Glutamatergic neuron (in vitro differentiated cells): ENCODE data around the gene PTGES2. TPM values are rescaled to one million over a fixed set of nuclear protein-coding genes. Genes with fewer than 3 reads are reported as not detected.

Experiments
- DNase-seq: peaks from one replicate; pipeline ENCODE4 v3.0.0; 2022
- H3K27ac Mint-ChIP-seq: one replicate; pipeline ENCODE4 v1.8.0; 2020; ENCODE audit warnings: mild to moderate bottlenecking, mixed read lengths, inconsistent platforms; ENCODE audit not compliant: unreplicated experiment
- H3K27me3 Mint-ChIP-seq: one replicate; pipeline ENCODE4 v1.8.0; 2020; ENCODE audit warnings: mild to moderate bottlenecking, moderate library complexity, mixed read lengths, inconsistent platforms; ENCODE audit not compliant: unreplicated experiment
- H3K36me3 Mint-ChIP-seq: one replicate; pipeline ENCODE4 v1.8.0; 2020; ENCODE audit warnings: mild to moderate bottlenecking, mixed read lengths, inconsistent platforms; ENCODE audit not compliant: unreplicated experiment
- H3K4me1 Mint-ChIP-seq: one replicate; pipeline ENCODE4 v1.8.0; 2020; ENCODE audit warnings: mild to moderate bottlenecking, low read depth, mixed read lengths, inconsistent platforms; ENCODE audit not compliant: unreplicated experiment
- H3K4me3 Mint-ChIP-seq: one replicate; pipeline ENCODE4 v1.8.0; 2020; ENCODE audit warnings: mild to moderate bottlenecking, mixed read lengths, inconsistent platforms; ENCODE audit not compliant: unreplicated experiment
- H3K9me3 Mint-ChIP-seq: one replicate; pipeline ENCODE4 v1.8.0; 2020; ENCODE audit warnings: mild to moderate bottlenecking, moderate library complexity, mixed read lengths, inconsistent platforms; ENCODE audit not compliant: unreplicated experiment
- total RNA-seq: library from RNA; stranded (reverse); fragmentation: NEBNext Ultra II Directional; extraction: Animal tissue kit (Norgen Biotek cat#: 25700); gene quantifications from one replicate; pipeline ENCODE4 v1.2.1, GENCODE V29; 2021; ENCODE audit not compliant: unreplicated experiment
- TF ChIP-seq, protein P1 (sequence below): fragments of 200-600 bp; sonication (generic); IDR thresholded peaks from one replicate; pipeline ENCODE4 v1.5.0; 2021; ENCODE audit not compliant: partially characterized antibody, unreplicated experiment

PTGES2 gene
- total RNA-seq, 1 donor from 2014 or later, result 85.1 TPM

DNA sequence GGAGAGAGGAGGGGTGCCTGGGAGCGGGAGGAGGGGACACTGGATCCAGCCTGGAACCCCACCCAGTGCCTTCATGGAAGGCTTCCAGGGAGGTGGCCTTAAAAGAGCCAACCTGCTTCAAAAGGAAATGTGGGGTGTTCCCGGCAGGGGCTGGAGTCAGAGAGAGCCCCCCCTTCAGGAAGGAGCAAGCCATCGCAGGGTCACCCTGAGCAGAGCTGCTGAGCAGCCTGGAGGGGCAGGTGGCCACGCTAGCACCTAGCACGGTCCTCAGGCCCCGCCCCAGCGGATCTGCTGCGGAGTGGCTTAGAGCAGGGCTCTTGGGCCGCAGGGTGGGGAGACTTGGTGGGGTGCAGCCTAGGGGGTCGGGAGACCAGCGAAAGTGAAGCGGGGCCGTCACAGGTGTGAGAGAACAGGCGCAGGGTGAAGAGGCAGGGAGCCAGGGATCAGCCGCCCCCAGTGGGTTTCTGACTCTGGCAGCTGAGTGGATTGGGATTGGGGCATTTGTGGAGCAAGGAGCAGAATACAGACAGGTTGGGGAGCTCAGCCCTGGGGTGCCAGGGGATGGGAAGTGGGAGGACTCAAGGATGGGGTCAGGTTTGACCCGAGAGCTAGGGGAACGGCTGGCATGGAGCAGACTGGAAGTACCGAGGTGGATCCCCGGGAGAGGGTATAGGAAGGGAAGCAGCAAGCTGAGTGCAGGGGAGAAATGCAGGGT, 23.2 kb upstream of the PTGES2 start:
- Mint-ChIP-seq H3K27me3 (peaks cover 6% of the 10 kb centered on the region), H3K4me3 (peak overlapping the region; percentile 33), H3K4me1 (peaks cover 3% of the 10 kb centered on the region), H3K9me3 (peaks cover 8% of the 10 kb centered on the region), H3K27ac (no peak overlapping the region), H3K36me3 (no peaks in the 10 kb centered on the region)
- peak; percentile 56 for DNase-seq
- TF ChIP-seq, protein P1, sequence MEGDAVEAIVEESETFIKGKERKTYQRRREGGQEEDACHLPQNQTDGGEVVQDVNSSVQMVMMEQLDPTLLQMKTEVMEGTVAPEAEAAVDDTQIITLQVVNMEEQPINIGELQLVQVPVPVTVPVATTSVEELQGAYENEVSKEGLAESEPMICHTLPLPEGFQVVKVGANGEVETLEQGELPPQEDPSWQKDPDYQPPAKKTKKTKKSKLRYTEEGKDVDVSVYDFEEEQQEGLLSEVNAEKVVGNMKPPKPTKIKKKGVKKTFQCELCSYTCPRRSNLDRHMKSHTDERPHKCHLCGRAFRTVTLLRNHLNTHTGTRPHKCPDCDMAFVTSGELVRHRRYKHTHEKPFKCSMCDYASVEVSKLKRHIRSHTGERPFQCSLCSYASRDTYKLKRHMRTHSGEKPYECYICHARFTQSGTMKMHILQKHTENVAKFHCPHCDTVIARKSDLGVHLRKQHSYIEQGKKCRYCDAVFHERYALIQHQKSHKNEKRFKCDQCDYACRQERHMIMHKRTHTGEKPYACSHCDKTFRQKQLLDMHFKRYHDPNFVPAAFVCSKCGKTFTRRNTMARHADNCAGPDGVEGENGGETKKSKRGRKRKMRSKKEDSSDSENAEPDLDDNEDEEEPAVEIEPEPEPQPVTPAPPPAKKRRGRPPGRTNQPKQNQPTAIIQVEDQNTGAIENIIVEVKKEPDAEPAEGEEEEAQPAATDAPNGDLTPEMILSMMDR, result peak; percentile 43

DNA sequence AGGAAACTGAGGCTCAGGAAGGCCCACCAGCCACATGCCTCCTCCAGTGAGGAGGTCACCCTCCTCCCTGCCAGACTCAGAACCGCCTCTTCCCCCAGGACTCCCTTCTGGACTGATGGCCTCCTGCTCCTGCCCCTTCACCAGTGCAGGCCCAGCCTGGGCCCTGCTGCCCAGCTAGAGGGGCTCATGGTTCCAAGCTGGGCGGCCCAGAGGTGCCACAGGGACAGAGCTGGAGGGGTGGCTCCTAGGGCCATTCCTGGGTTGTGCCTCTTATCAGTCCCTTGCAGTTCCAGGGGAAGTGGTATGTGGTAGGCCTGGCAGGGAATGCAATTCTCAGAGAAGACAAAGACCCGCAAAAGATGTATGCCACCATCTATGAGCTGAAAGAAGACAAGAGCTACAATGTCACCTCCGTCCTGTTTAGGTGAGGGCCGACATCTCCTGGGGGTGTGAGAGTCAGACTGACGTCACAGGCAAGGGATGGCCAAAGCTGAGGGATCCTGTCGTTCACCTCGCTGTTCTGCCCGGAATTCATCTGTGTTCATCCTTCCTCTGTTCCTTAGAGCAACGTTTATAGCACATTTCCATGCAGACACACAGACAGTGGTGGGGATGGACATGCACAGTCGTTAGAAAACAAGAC, 22.5 kb upstream of the PTGES2 start:
- peaks cover 6% of the 10 kb centered on the region for H3K27me3 Mint-ChIP-seq
- peaks cover 3% of the 10 kb centered on the region for H3K4me1 Mint-ChIP-seq
- H3K9me3 Mint-ChIP-seq, result peaks cover 8% of the 10 kb centered on the region
- no peak overlapping the region for H3K4me3 Mint-ChIP-seq
- H3K27ac Mint-ChIP-seq, result no peak overlapping the region
- no peaks in the 10 kb centered on the region for H3K36me3 Mint-ChIP-seq
- no peak for DNase-seq
- TF ChIP-seq, protein P1, result no peak

DNA sequence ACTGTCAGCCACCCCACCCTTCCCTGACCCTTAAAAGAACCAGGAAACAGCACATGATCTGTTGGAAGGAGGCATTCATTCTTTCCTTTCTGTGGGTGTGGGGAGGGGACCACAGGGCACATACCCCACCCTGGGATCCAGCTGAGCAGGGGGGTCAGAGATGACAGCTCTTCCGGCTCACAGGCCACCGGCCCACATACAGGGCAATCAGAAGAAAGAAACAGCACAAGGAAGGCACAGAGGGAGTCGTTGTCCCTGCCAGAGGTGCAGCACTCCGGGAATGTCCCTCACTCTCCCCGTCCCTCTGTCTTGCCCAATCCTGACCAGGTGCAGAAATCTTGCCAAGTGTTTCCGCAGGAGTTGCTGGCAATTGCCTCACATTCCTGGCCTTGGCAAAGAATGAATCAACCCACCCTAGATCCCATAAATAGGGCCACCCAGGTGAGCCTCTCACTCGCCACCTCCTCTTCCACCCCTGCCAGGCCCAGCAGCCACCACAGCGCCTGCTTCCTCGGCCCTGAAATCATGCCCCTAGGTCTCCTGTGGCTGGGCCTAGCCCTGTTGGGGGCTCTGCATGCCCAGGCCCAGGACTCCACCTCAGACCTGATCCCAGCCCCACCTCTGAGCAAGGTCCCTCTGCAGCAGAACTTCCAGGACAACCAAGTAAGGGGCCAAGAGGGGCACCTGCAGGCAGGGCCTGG, 21.6 kb upstream of the PTGES2 start, which contains the start of gene LCN2:
TSS of gene LCN2 (plus strand) at position 453 of the 701 bp plus-strand sequence. CDS start at position 526, 73 bp downstream.
- DNase-seq, result no peak
- Mint-ChIP-seq H3K4me3 (no peak within 1 kb of the TSS), H3K27me3 (peaks cover 6% of the 10 kb centered on the region), H3K9me3 (peaks cover 8% of the 10 kb centered on the region), H3K27ac (no peak within 1 kb of the TSS), H3K36me3 (no peaks in the 10 kb centered on the region), H3K4me1 (peaks cover 3% of the 10 kb centered on the region)
- TF ChIP-seq, protein P1, result no peak

DNA sequence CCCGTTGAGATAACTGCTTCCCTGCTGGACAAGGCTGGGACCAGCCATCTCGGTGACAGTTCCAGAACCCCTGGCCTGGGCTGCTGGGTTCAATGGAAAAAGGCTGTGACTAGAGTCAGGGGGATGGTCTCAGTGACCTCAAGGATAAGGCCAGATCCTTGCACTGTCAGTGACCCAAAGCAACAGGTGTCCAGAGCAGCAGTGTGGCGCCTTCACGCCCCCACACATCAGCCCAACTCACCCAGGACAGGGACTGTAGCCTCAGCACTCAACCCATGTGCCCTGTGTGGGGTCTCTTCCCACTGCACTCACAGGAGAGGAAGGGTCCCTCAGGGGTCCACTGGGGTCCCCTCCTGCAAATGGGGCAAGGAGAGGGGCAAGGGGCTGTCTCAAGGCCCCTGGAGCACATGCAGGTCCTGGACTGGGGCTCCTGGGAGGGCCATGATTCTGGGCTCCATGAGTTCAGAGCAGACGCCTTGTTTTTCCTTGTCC, 21.0 kb upstream of the PTGES2 start:
- no peak for DNase-seq

More for the DNA sequence above, 21.0 kb upstream of the PTGES2 start:
- Mint-ChIP-seq H3K36me3 (no peaks in the 10 kb centered on the region), H3K27me3 (peaks cover 6% of the 10 kb centered on the region), H3K9me3 (peaks cover 8% of the 10 kb centered on the region), H3K27ac (no peak overlapping the region), H3K4me3 (no peak overlapping the region), H3K4me1 (peaks cover 3% of the 10 kb centered on the region)
- TF ChIP-seq, protein P1, result no peak
